GM18873 (cell line): ENCODE data around the gene COL4A1.

ENCODE experiments used
- ATAC-seq: cut with Tn5 transposase; IDR thresholded peaks from one replicate; pipeline ENCODE4 v1.9.1; 2021; ENCODE audit warnings: mild to moderate bottlenecking, moderate library complexity, moderate number of reproducible peaks; ENCODE audit not compliant: unreplicated experiment, low FRiP score

Gene COL4A1

GRCh38 chr13:110211735-110212134 is 95.2 kb downstream of the COL4A1 start:
- ATAC-seq, result no peak

DNA sequence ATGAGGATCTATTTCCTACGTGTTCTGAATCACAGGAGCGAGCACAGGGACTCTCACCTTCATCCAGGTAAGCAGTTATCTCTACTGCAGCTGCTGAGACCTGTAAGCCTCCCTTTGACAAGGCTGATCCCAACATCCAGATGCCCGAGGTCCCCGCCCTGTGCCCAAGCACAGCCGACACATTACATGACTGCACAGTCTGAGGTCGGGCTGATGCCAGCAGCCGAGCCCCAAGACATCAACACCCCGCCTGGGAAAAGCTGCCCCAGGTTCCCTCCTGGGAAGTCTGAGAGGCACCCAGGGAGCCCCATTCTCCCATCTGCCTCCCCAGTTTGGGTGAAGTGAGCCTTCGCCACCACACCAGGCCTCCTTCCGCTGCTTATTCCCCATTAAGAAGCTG is 95.9 kb downstream of the COL4A1 start:
- ATAC-seq, result no peak

DNA sequence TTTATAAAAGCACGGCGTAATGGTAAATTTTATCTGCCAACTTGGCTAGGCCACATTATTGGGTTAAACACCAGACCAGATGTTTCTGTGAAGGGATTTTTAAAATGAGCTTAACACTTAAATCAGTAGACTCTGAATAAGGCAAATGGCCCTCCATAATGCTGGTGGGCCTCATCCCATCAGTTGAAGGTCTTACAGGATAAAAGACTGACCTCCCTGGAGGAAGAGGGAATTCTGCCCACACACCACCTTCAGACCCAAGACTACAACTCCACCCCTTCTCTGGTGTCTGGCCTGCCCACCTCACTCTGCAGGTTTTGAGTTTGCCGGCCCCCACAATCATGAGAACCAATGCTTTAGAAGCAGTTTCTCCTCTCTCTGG is 96.4 kb downstream of the COL4A1 start:
- ATAC-seq, result no peak

GRCh38 chr13:110209950-110210603 is 96.9 kb downstream of the COL4A1 start:
- no peak for ATAC-seq

GRCh38 chr13:110208116-110208515 is 98.8 kb downstream of the COL4A1 start:
- ATAC-seq, result no peak

GRCh38 chr13:110206996-110207395 is 100.0 kb downstream of the COL4A1 start:
- no peak for ATAC-seq

GRCh38 chr13:110206185-110206584 is 100.8 kb downstream of the COL4A1 start:
- no peak for ATAC-seq

- ATAC-seq, result no peak
These were observed 105.8 kb downstream of the COL4A1 start for GRCh38 chr13:110201114-110201513.

- ATAC-seq, result no peak
These were observed 106.6 kb downstream of the COL4A1 start for GRCh38 chr13:110200276-110200870.

- ATAC-seq, result no peak
These were observed 107.7 kb downstream of the COL4A1 start for GRCh38 chr13:110199046-110199831.

GRCh38 chr13:110197471-110197870 is 109.5 kb downstream of the COL4A1 start:
- ATAC-seq, result no peak

- ATAC-seq, result no peak
These were observed 109.9 kb downstream of the COL4A1 start for GRCh38 chr13:110197026-110197425.

DNA sequence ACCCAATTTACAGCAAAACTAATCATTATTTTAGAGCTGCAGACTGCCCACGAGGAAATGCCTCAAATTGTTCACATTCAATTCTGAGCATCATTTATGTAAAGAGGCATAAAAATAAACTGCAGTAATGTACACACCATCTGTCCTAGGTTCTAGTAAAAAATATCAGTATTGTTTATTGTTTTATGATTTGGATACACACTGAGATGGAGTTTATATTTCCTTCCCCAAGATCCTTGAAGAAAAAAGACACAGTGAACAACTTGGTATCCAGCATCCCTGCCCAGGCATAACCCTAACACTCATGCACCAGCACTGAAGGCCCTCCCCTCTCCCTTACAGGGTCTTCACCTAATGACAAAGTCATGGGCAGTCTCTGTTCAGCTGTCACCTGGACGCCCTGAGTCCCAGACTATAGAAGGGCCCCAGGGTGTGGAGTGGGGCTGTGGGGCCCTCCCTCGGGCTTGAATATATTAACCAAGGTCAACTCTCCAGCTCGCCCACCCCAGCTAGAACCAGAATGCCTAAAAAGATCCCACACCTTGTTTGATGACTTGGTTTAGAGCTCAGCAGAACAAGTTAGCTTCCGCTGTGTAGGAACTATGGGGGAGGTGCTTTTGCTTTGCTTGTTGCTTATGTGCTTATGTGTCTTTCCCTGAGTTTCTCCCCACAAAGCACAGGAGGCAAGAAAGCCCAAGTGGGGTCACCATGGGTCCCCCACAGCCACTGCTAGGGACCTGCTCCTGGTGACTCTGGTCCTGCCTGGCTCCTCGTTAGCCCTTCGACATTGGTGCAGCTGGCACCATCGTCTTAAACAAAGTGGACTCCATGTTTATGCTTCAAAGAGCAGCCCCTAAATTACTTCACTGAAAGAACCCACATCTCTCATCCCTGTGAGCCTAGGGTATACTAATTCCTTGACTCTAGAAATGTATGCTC is 111.1 kb downstream of the COL4A1 start:
- no peak for ATAC-seq

GRCh38 chr13:110194451-110194850 is 112.5 kb downstream of the COL4A1 start:
- ATAC-seq, result no peak

- no peak for ATAC-seq
These were observed 113.5 kb downstream of the COL4A1 start for GRCh38 chr13:110193491-110193890.

GRCh38 chr13:110192472-110192871 is 114.5 kb downstream of the COL4A1 start:
- ATAC-seq, result no peak

DNA sequence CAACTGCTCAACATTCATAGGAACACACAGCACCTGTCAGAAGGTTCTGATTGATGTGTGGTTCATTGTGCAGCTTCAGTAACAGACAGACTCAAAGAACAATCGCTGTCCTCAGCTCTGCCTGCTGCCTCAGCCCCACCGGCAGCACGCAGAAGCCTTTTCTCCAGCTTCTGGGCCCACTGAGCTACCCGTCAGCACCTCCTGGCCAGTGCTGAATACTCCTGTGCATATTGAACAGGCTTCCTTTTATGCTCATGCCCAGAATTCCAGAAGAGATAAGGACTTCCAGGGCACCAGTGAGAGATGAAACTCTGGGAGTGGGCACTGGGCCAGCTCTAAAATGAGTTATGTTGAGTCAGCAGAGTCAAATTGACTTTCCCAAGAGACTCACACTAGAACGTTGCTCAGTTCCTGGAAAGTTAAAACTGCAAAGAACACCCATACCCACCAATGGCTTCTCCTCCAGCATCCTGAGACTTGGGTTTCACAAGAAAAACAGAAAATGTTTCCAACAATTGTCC is 119.3 kb downstream of the COL4A1 start:
- ATAC-seq, result no peak

DNA sequence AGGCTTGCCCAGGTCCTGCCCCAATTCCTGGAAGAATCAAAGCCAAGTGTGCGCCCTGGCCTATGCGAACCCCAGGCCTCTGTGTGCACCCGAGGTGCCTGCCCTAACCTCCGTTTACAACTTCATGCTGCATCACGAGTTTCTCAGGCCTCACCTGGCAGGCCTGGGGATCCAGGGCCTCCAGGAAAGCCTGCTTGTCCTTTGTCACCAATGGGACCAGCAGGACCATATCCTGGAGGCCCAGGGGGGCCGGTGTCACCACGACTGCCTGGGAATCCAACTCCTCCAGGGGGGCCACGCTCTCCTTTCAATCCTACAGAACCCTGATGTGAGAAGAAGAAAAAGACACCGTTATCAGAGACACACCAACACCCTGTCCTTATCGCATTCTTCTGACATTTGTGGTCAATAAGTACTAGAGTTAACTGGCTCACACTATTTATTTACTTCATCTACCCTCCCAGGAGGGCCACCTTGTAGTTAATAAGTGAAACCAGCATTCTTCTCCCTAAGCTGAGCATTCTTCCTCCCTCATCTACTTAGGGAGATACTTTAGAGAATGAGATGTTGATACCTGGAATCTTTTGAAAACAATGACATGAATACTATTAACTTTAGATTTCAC is 120.6 kb downstream of the COL4A1 start:
- ATAC-seq, result no peak

DNA sequence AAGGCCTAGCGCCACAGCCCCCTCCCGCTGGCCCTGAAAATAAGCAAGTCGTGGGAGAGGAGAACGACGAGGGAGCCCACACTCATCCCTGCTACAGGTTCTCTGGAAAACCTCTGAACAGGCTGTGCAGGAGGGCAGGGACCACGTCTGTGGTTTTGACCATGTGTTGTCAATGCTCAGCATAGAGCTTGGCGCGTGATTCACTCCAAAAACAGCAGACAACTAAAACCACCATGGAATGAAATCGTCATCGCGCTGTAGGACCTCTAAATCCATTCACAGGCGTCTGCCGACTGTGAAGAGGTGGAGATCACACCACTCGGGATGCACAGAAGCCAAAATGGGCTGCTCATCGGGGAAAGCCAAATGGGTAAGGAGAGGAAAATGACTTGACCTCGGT is 121.3 kb downstream of the COL4A1 start:
- ATAC-seq, result no peak

DNA sequence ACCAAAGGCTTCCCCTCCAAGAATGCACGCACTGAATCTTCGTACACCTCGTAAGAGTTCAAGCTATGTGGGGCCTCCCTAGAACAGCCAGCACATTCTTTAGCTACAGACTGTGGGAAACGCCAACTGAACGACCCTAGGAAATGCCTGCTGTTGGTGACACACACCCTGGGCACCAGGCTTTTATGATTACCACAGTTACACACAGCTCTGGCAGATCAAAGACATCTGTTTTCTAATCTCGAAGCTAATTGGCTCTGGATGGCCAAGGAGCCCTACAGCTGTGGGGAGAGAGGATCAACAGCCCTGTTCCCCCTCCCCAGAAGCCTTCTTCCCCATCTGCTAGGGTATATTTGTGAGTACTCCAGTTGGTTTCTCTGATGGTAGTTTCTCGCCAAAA is 123.0 kb downstream of the COL4A1 start:
- ATAC-seq, result no peak
